ENCODE data around the gene CYLD. TPM values are rescaled to one million over a fixed set of nuclear protein-coding genes. Genes with fewer than 3 reads are reported as not detected.

CYLD gene
- polyA plus RNA-seq, 1 donor (not counting 4 experiments of a cell fraction or from before 2014, with no cell fraction given): 24.7 TPM

DNA sequence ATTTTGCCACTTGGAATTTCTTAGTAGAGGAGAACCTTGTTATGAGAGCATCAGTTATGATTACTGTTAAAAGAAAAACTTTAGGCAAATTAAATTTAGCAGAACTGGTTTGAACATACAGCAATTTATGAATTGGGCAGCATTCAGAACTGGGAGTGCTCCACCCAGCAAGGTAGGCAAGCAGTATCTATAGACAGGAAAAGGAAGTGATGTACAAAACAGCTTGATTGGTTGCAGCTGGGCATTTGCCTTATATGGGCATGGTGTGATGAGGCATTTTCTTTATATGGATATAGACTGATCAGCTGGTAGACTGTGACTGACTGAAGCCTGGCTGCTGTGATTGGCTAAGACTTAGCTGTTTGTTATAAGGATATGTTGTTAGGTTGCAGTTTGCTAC lies 17.6 kb upstream of the CYLD start:
- Histone ChIP-seq H3K9ac (ENCODE audit: control insufficient read depth, extremely low read depth, insufficient read depth, low read length) (no peak overlapping the region), H3K27ac (ENCODE audit: control insufficient read depth, insufficient read depth, low read length) (no peak overlapping the region), H3K4me3 (ENCODE audit: control insufficient read depth in 2 of 3, extremely low read depth in 1 of 3, insufficient read depth in 2 of 3, low read depth in 1 of 3, low read length in 3 of 3) (no peak overlapping the region), H3K9me1 (ENCODE audit: control insufficient read depth, extremely low read depth, insufficient read depth, low read length) (no peaks in the 10 kb centered on the region), H3K36me3 (ENCODE audit: control insufficient read depth in 2 of 2, extremely low read depth in 1 of 2, insufficient read depth in 2 of 2, low read length in 2 of 2) (no peaks in the 10 kb centered on the region), H3K4me2 (ENCODE audit: control insufficient read depth, extremely low read depth, insufficient read depth, low read depth, low read length) (no peak overlapping the region), H3K4me1 (ENCODE audit: control insufficient read depth, extremely low read depth, insufficient read depth, low read length) (peaks cover 10% of the 10 kb centered on the region), H4K20me1 (ENCODE audit: control insufficient read depth, extremely low read depth, insufficient read depth, low read length) (no peaks in the 10 kb centered on the region), H2AFZ (ENCODE audit: control insufficient read depth, low read length) (no peak overlapping the region), H3K9me3 (ENCODE audit: control insufficient read depth, low read depth, low read length) (no peaks in the 10 kb centered on the region), H3K27me3 (ENCODE audit: control insufficient read depth, extremely low read depth, insufficient read depth, low read length) (no peaks in the 10 kb centered on the region), H3K79me2 (ENCODE audit: control insufficient read depth, insufficient read depth, low read length) (no peaks in the 10 kb centered on the region)
- dilution Hi-C loops (cut with MboI; ENCODE audit: extremely low pct_ligation_motif_present, low sequenced_read_pairs): no loop called here
- DNase-seq (ENCODE audit: low read depth, low spot score) (no peak), FAIRE-seq (no peak)
- TF ChIP-seq, protein P1, sequence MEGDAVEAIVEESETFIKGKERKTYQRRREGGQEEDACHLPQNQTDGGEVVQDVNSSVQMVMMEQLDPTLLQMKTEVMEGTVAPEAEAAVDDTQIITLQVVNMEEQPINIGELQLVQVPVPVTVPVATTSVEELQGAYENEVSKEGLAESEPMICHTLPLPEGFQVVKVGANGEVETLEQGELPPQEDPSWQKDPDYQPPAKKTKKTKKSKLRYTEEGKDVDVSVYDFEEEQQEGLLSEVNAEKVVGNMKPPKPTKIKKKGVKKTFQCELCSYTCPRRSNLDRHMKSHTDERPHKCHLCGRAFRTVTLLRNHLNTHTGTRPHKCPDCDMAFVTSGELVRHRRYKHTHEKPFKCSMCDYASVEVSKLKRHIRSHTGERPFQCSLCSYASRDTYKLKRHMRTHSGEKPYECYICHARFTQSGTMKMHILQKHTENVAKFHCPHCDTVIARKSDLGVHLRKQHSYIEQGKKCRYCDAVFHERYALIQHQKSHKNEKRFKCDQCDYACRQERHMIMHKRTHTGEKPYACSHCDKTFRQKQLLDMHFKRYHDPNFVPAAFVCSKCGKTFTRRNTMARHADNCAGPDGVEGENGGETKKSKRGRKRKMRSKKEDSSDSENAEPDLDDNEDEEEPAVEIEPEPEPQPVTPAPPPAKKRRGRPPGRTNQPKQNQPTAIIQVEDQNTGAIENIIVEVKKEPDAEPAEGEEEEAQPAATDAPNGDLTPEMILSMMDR (optimal IDR thresholded peaks at IDR 0.05 in 1 of 3, IDR thresholded peaks at IDR 0.05 in 1 of 3, conservative IDR thresholded peaks at IDR 0.05 in 1 of 3; ENCODE audit: extremely low read depth in 1 of 3, insufficient read depth in 2 of 3, low read length in 3 of 3): no peak
- TF ChIP-seq EZH2 (IDR thresholded peaks at IDR 0.05; ENCODE audit: low read length): no peak

DNA sequence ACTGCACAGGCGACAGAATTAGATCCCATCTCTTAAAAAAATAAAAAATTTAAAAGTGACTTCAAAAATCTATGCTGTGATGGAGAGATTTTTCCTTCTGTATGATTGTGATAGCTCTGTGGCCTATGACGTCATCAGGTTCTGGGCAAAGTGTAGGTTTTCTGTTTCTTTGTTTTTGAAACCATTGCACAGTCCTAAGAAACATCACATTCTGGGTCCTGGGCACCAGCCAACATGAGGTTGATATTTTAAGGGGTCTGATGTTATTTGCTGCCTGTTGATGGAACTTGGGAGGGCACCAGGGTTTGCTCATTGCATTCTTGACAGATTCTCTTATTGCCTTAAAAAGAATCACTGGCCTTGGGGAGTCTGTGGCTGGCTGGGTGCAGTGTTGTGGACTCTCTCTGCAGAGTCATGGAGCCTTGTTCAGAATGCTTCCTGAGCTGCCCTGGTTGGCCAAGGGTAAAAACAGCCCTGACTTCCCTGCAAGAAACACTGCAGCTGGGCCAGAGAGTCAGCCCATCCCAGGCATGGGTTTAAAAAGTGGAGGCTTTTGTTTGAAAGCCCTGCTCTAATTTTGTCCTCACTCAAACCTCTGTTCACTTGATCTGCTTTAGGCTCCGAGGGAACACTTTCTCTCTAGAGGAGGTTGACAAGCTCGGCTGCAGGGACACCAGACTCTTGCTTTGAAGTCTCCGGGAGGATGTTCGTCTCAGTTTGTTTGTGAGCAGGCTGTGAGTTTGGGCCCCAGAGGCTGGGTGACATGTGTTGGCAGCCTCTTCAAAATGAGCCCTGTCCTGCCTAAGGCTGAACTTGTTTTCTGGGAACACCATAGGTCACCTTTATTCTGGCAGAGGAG lies 10.5 kb upstream of the CYLD start:
- no peak overlapping the region for H3K4me2 ChIP-seq (ENCODE audit: control insufficient read depth, extremely low read depth, insufficient read depth, low read depth, low read length)
- H4K20me1 ChIP-seq (ENCODE audit: control insufficient read depth, extremely low read depth, insufficient read depth, low read length): no peaks in the 10 kb centered on the region
- H3K9ac ChIP-seq (ENCODE audit: control insufficient read depth, extremely low read depth, insufficient read depth, low read length): no peak overlapping the region
- TF ChIP-seq, protein P1 (optimal IDR thresholded peaks at IDR 0.05 in 1 of 3, IDR thresholded peaks at IDR 0.05 in 1 of 3, conservative IDR thresholded peaks at IDR 0.05 in 1 of 3; ENCODE audit: extremely low read depth in 1 of 3, insufficient read depth in 2 of 3, low read length in 3 of 3): no peak
- no peak for TF ChIP-seq EZH2 (IDR thresholded peaks at IDR 0.05; ENCODE audit: low read length)
- H3K79me2 ChIP-seq (ENCODE audit: control insufficient read depth, insufficient read depth, low read length): no peaks in the 10 kb centered on the region
- H3K4me1 ChIP-seq (ENCODE audit: control insufficient read depth, extremely low read depth, insufficient read depth, low read length): no peaks in the 10 kb centered on the region
- no peaks in the 10 kb centered on the region for H3K27me3 ChIP-seq (ENCODE audit: control insufficient read depth, extremely low read depth, insufficient read depth, low read length)
- no peak for FAIRE-seq
- no peaks in the 10 kb centered on the region for H3K36me3 ChIP-seq (ENCODE audit: control insufficient read depth in 2 of 2, extremely low read depth in 1 of 2, insufficient read depth in 2 of 2, low read length in 2 of 2)
- no peaks in the 10 kb centered on the region for H3K9me1 ChIP-seq (ENCODE audit: control insufficient read depth, extremely low read depth, insufficient read depth, low read length)
- no peak for DNase-seq (ENCODE audit: low read depth, low spot score)
- H3K4me3 ChIP-seq (ENCODE audit: control insufficient read depth in 2 of 3, extremely low read depth in 1 of 3, insufficient read depth in 2 of 3, low read depth in 1 of 3, low read length in 3 of 3): no peak overlapping the region
- dilution Hi-C loops (cut with MboI; ENCODE audit: extremely low pct_ligation_motif_present, low sequenced_read_pairs): no loop called here
- no peaks in the 10 kb centered on the region for H3K9me3 ChIP-seq (ENCODE audit: control insufficient read depth, low read depth, low read length)
- H2AFZ ChIP-seq (ENCODE audit: control insufficient read depth, low read length): no peak overlapping the region
- no peak overlapping the region for H3K27ac ChIP-seq (ENCODE audit: control insufficient read depth, insufficient read depth, low read length)
